Esophagus muscularis mucosa (tissue), 4 donors: ENCODE data around the gene UBE2E2.

Experiments used
- CTCF ChIP-seq, 3 experiments: fragments of 200-600 bp in 2 of 3; fragments of 450-650 bp in 1 of 3; sonication (generic) in 2 of 3; IDR thresholded peaks; one replicate each; pipeline ENCODE4 v1.5.1; 2017 to 2019; ENCODE audit warnings: antibody characterized with exemption in 3 of 3, mild to moderate bottlenecking in 2 of 3, moderate library complexity in 1 of 3
- EP300 ChIP-seq: sonication (generic); formaldehyde crosslinking; IDR thresholded peaks from one replicate; pipeline ENCODE4 v1.6.1; 2017; ENCODE audit warnings: antibody characterized with exemption
- POLR2A ChIP-seq: fragments of 450-650 bp; IDR thresholded peaks from one replicate; pipeline ENCODE4 v1.6.1; 2017; ENCODE audit warnings: antibody characterized with exemption, moderate library complexity, mild to moderate bottlenecking, low read depth

GRCh38 chr3:23626442-23626841 lies 423.3 kb downstream of the UBE2E2 start:
- TF ChIP-seq POLR2A, result no peak
- no peak for TF ChIP-seq EP300
- no peak for TF ChIP-seq CTCF (IDR thresholded peaks at IDR 0.05)
